K562 (cell line): ENCODE measurements around the gene CLSTN2.

Source experiments
- CTCF ChIP-seq, 3 experiments: IDR thresholded peaks in 2 of 3; conservative IDR thresholded peaks in 1 of 3; 2 replicates each; pipeline ENCODE4 v1.5.1; 2011 to 2012; ENCODE audit warnings: low read length in 3 of 3, mild to moderate bottlenecking in 3 of 3, control low read depth in 2 of 3, improper control_type of control experiment in 1 of 3, inconsistent platforms in 1 of 3, low read depth in 1 of 3, mixed read lengths in 1 of 3, moderate library complexity in 1 of 3; ENCODE audit not compliant: insufficient read depth in 2 of 3
- RBFOX2 ChIP-seq: fragments of 200-400 bp; formaldehyde crosslinking; IDR thresholded peaks from 2 replicates; pipeline ENCODE4 v1.6.1; 2017; ENCODE audit warnings: low read depth, mild to moderate bottlenecking, low read length, moderate library complexity
- SREBF1 ChIP-seq: fragments of 150-350 bp; IDR thresholded peaks from 2 replicates; pipeline ENCODE4 v1.6.1; 2014; ENCODE audit warnings: antibody characterized with exemption, low read depth, low read length, borderline replicate concordance
- TAF1 ChIP-seq: IDR thresholded peaks from 2 replicates; pipeline ENCODE4 v1.6.1; 2011; ENCODE audit warnings: mild to moderate bottlenecking, low read length, moderate library complexity; ENCODE audit not compliant: insufficient read depth, control insufficient read depth, severe bottlenecking; ENCODE audit errors: extremely low read depth

DNA sequence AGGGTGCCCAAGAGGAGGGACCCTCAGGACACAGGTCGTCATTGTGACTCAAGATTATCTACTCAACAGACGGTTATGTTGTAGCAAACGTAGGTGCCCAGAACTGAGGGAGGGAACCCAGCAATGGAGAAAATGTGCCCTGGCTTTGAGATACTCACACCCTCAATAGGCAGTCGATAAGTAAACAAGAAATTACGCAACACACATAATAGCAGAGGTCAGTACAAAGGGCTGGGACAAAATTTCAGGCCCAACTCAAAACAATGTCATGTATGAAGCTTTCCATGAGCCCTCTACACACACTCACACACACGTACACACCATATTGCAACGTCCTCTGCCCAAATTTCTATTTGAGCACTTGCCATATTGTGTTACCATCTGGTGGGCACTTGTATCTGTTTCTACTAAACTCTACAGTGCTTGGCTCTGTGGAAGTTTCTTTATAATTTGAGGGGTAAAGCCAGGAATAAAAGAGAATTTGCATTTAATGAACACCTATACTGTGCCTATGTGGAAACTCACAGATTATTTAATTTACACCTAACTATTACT lies 628.3 kb downstream of the CLSTN2 start:
- no peak for TF ChIP-seq CTCF (IDR thresholded peaks at IDR 0.05 in 2 of 3, conservative IDR thresholded peaks at IDR 0.05 in 1 of 3; ENCODE audit: insufficient read depth in 2 of 3, low read depth in 1 of 3, low read length in 3 of 3)
- TF ChIP-seq TAF1, result no peak
- TF ChIP-seq RBFOX2, result no peak
- no peak for TF ChIP-seq SREBF1
